Right lobe of liver (tissue), 6 donors: ENCODE results near the gene OR5K3. TPM values are rescaled to one million over a fixed set of nuclear protein-coding genes. Genes with fewer than 3 reads are reported as not detected.

Source experiments
- ATAC-seq, 4 donors: fragments of 200-7000 bp; cut with Tn5 transposase; one replicate each; pipeline ENCODE4 v1.9.1; 2020; ENCODE audit warnings: mild to moderate bottlenecking in 4 of 4, moderate library complexity in 4 of 4
- DNase-seq, 3 donors: peaks; one replicate each; pipeline ENCODE4 v3.0.0-alpha.2; 2020
- H3K27ac ChIP-seq, 3 donors: fragments of 200-600 bp; one replicate each; pipeline ENCODE4 v1.8.0; 2022
- H3K27me3 ChIP-seq, 2 donors: fragments of 200-600 bp; one replicate each; pipeline ENCODE4 v1.8.0; 2022
- H3K36me3 ChIP-seq, 4 donors: fragments of 200-600 bp; sonication (generic) in 1 of 4; one replicate each; pipeline versions ENCODE4 v1.5.1 to v1.8.0; 2017 to 2022; ENCODE audit warnings: control low read depth in 1 of 4
- H3K4me1 ChIP-seq, 4 donors: fragments of 200-600 bp; sonication (generic) in 1 of 4; one replicate each; pipeline versions ENCODE4 v1.5.1 to v1.8.0; 2017 to 2022; ENCODE audit warnings: control low read depth in 1 of 4
- H3K4me3 ChIP-seq, 3 donors: fragments of 200-600 bp; one replicate each; pipeline ENCODE4 v1.8.0; 2022
- H3K9me3 ChIP-seq, 4 donors: fragments of 200-600 bp; sonication (generic) in 1 of 4; one replicate each; pipeline versions ENCODE4 v1.5.1 to v1.8.0; 2017 to 2022; ENCODE audit warnings: control low read depth in 1 of 4
- POLR2A ChIP-seq: fragments of 450-650 bp; IDR thresholded peaks from one replicate; pipeline ENCODE4 v1.6.1; 2017; ENCODE audit warnings: antibody characterized with exemption, mild to moderate bottlenecking
- WGBS: methylation state at CpG from one replicate; pipeline ENCODE4 v1.1.6; 2018; ENCODE audit warnings: low coverage, low lambda C conversion rate; ENCODE audit not compliant: insufficient coverage; ENCODE audit errors: missing lambda C conversion rate; 5-methylcytosine and 5-hydroxymethylcytosine counted together
- intact Hi-C, 2 donors: fragments of 100-400 bp; cut with DNase I; formaldehyde crosslinking; loops; one replicate each; pipeline versions ENCODE4 v1.11.2 to v1.14.1; 2022
- total RNA-seq, 6 experiments: library from RNA; depleted of rRNA in 2 of 6; stranded (reverse); fragments of >200 nt in 2 of 6; fragmentation: NEBNext Ultra II Directional in 3 of 6; extraction: Animal tissue kit (Norgen Biotek cat#: 25700) in 3 of 6; gene quantifications; one replicate each; pipeline versions ENCODE4 v1.1.0 to v1.2.4, GENCODE V29; 2016 to 2023
- TF ChIP-seq, protein P1 (sequence below), 4 donors: fragments of 200-600 bp in 3 of 4; fragments of 450-650 bp in 1 of 4; IDR thresholded peaks; one replicate each; pipeline versions ENCODE4 v1.5.1 to v1.8.0; 2016 to 2022; ENCODE audit warnings: antibody characterized with exemption in 4 of 4, mild to moderate bottlenecking in 2 of 4
- donor health status: DM: no; HTN: yes; CAD: no.
- donor health status: DM: no; HTN: no; CAD: no.
- donor health status: DM: no; HTN: no; CAD: no.
- donor health status: DM: no; HTN: yes; CAD: no.
- donor health status: DM: no; HTN: yes; CAD: no.

OR5K3 gene
- total RNA-seq, 6 experiments from 2014 or later, result not detected

DNA sequence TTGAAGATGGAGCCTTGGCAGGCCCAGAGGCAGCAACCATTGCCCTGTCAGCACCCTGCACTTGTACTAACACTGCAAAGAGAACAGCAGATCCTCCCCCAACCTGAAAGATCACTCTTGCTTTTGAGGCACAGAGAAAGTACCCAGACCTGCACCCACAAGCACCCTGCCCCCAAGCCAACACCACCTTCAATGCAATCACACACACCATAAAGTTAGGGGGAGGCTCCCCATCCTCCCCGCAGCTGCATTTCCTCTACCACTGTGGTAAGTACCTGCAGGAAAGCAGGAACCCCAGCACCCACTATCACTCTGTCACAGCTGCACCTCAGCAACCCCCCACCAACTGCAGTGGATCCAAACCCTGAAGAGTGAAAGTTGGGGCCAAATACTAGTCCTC lies 12.0 kb downstream of the OR5K3 start:
- no peak overlapping the region for H3K4me3 ChIP-seq
- DNase-seq (no peak), ATAC-seq (no peak)
- peaks cover 0 to 5% (median 0%) of the 10 kb centered on the region in 4 donors for H3K9me3 ChIP-seq
- H3K36me3 ChIP-seq, result no peaks in the 10 kb centered on the region
- intact Hi-C loops, result no loop called here
- TF ChIP-seq, protein P1, sequence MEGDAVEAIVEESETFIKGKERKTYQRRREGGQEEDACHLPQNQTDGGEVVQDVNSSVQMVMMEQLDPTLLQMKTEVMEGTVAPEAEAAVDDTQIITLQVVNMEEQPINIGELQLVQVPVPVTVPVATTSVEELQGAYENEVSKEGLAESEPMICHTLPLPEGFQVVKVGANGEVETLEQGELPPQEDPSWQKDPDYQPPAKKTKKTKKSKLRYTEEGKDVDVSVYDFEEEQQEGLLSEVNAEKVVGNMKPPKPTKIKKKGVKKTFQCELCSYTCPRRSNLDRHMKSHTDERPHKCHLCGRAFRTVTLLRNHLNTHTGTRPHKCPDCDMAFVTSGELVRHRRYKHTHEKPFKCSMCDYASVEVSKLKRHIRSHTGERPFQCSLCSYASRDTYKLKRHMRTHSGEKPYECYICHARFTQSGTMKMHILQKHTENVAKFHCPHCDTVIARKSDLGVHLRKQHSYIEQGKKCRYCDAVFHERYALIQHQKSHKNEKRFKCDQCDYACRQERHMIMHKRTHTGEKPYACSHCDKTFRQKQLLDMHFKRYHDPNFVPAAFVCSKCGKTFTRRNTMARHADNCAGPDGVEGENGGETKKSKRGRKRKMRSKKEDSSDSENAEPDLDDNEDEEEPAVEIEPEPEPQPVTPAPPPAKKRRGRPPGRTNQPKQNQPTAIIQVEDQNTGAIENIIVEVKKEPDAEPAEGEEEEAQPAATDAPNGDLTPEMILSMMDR (IDR thresholded peaks at IDR 0.05), result no peak
- TF ChIP-seq POLR2A, result no peak
- no peaks in the 10 kb centered on the region for H3K27me3 ChIP-seq
- no peaks in the 10 kb centered on the region for H3K4me1 ChIP-seq
- no peak overlapping the region for H3K27ac ChIP-seq
- WGBS, result 67% methylated on average over 1 of the region's 1 CpG

DNA sequence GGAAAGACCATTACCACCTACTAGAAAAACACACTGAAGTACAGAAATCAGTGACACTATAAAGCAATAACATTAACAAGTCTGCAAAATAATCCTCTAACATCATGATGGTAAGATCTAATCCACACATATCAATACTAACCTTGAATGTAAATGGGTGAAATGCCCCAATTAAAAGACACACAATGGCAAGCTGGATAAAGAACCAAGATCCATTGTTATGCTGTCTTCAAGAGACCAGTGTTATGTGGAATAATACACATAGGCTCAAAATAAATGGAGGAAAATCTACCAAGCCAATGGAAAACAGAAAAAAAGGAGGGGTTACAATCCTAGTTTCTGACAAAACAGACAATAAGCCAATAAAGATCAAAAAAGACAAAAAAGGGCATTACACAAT lies 13.5 kb downstream of the OR5K3 start:
- TF ChIP-seq POLR2A, result no peak
- TF ChIP-seq, protein P1 (IDR thresholded peaks at IDR 0.05), result no peak
- Histone ChIP-seq H3K27ac (no peak overlapping the region), H3K27me3 (no peaks in the 10 kb centered on the region), H3K9me3 (peaks cover 0 to 5% (median 0%) of the 10 kb centered on the region in 4 donors), H3K4me3 (no peak overlapping the region), H3K4me1 (no peaks in the 10 kb centered on the region), H3K36me3 (no peaks in the 10 kb centered on the region)
- ATAC-seq, result no peak
- no peak for DNase-seq
- intact Hi-C loops, result no loop called here

DNA sequence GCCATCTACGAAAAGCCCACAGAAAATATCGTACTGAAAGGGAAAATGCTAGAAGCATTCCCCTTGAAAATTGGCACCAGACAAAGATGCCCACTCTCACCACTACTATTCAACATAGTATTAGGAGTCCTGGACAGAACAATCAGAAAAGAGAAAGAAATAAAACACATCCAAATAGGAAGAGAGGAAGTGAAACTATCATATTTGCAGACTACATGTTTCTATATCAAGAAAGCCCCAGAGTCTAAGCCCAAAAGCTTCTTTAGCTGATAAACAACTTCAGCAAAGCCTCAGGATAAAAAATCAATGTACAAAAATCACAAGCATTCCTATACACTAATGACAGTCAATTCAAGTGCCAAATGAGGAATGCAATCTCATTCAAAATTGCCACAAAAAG lies 15.6 kb downstream of the OR5K3 start:
- no peak for DNase-seq
- no peak for TF ChIP-seq POLR2A
- TF ChIP-seq, protein P1 (IDR thresholded peaks at IDR 0.05), result no peak
- Histone ChIP-seq H3K9me3 (peaks cover 0 to 5% (median 0%) of the 10 kb centered on the region in 4 donors), H3K27me3 (no peaks in the 10 kb centered on the region), H3K36me3 (no peaks in the 10 kb centered on the region), H3K4me3 (no peak overlapping the region), H3K27ac (no peak overlapping the region), H3K4me1 (no peaks in the 10 kb centered on the region)
- intact Hi-C loops, result no loop called here
- 83% methylated on average over 2 of the region's 2 CpGs for WGBS
- no peak for ATAC-seq

DNA sequence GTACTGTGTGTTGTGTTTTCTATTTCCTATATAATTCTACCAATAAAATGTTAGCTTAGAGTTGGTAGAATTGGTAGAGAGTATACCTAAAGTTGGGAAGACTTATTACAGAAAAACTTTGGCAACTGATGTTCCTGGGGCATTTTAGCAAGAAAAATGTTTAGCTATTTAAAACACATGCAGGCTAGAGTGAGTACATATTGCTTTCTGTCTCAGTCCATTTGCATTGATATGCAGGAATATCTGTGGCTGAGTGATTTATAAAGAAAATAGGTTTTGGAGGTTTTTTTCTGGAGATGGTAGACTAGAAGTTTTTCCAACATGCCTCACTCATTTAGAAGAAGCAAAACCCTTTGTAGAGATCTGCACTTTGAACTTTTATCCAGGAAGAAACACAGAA lies 42.1 kb downstream of the OR5K3 start:
- DNase-seq (no peak), ATAC-seq (no peak)
- Histone ChIP-seq H3K4me3 (no peak overlapping the region), H3K9me3 (no peaks in the 10 kb centered on the region), H3K27ac (no peak overlapping the region), H3K36me3 (no peaks in the 10 kb centered on the region), H3K4me1 (no peaks in the 10 kb centered on the region), H3K27me3 (no peaks in the 10 kb centered on the region)
- TF ChIP-seq POLR2A, result no peak
- TF ChIP-seq, protein P1 (IDR thresholded peaks at IDR 0.05), result no peak
- intact Hi-C loops, result no loop called here

DNA sequence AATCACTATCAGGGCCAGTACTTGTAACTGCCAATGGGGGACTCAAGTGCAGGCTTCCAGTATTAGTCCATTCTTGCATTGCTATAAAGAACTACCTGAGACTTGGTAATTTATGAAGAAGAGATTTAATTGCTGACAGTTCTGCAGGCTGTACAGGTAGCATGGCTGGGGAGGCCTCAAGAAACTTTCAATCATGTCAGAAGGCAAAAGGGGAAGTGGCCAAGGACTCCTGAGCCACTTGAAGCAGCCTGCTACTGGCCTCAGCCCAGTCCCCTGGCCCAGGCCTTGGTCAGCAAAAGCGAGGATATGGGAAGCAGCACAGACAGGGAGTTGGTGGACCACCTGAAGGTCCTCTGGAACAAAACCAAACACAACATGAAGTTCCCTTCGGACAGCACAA lies 43.3 kb downstream of the OR5K3 start:
- DNase-seq (no peak), ATAC-seq (no peak)
- no peaks in the 10 kb centered on the region for H3K4me1 ChIP-seq
- WGBS, result 14% methylated on average over 2 of the region's 2 CpGs
- no peaks in the 10 kb centered on the region for H3K9me3 ChIP-seq
- H3K27me3 ChIP-seq, result no peaks in the 10 kb centered on the region
- TF ChIP-seq POLR2A, result no peak
- TF ChIP-seq, protein P1 (IDR thresholded peaks at IDR 0.05), result no peak
- no peaks in the 10 kb centered on the region for H3K36me3 ChIP-seq
- intact Hi-C loops, result no loop called here
- H3K27ac ChIP-seq, result no peak overlapping the region
- H3K4me3 ChIP-seq, result no peak overlapping the region
